K562 (cell line): ENCODE measurements around the gene CBX2. TPM values are rescaled to one million over a fixed set of nuclear protein-coding genes. Genes with fewer than 3 reads are reported as not detected.

Experiments
- ASH1L ChIP-seq: fragments of 450-650 bp; IDR thresholded peaks from 2 replicates; pipeline ENCODE4 v1.6.1; 2018; ENCODE audit warnings: borderline replicate concordance, mild to moderate bottlenecking, low read depth; ENCODE audit not compliant: partially characterized antibody
- ATF1 ChIP-seq, 2 experiments: fragments of 450-650 bp in 1 of 2; IDR thresholded peaks; 2 replicates each; pipeline ENCODE4 v1.6.1; 2016; ENCODE audit warnings: missing compliant biosample characterization in 1 of 2, missing genetic modification characterization in 1 of 2
- CBFB ChIP-seq: sonication (generic); formaldehyde crosslinking; IDR thresholded peaks from 2 replicates; pipeline ENCODE4 v1.4.0; 2020; ENCODE audit warnings: mild to moderate bottlenecking, missing genetic modification reagents
- CBX8 ChIP-seq: fragments of 200-600 bp; sonication (generic); IDR thresholded peaks from 2 replicates; pipeline ENCODE4 v1.6.1; 2012; ENCODE audit warnings: borderline replicate concordance, mixed run types, low read depth, mild to moderate bottlenecking, moderate library complexity, mixed read lengths, low read length, control low read depth, inconsistent platforms; ENCODE audit not compliant: poor library complexity, severe bottlenecking; ENCODE audit errors: extremely low read depth
- CC2D1A ChIP-seq: fragments of 450-650 bp; IDR thresholded peaks from 2 replicates; pipeline ENCODE4 v1.6.1; 2017; ENCODE audit warnings: mild to moderate bottlenecking
- CCNT2 ChIP-seq: IDR thresholded peaks from 2 replicates; pipeline ENCODE4 v1.6.1; 2011; ENCODE audit warnings: borderline replicate concordance, low read depth, mild to moderate bottlenecking, moderate library complexity, mixed read lengths, low read length; ENCODE audit not compliant: insufficient read length; ENCODE audit errors: extremely low read depth
- DIDO1 ChIP-seq: fragments of 450-650 bp; IDR thresholded peaks from 2 replicates; pipeline ENCODE4 v1.6.1; 2016; ENCODE audit warnings: low read depth, missing biosample characterization, missing genetic modification characterization
- GATAD2B ChIP-seq: fragments of 450-650 bp; IDR thresholded peaks from 2 replicates; pipeline ENCODE4 v1.6.1; 2017; ENCODE audit warnings: mild to moderate bottlenecking, borderline replicate concordance
- HOXB6 ChIP-seq: fragments of 250-450 bp; sonication (Bioruptor Pico); IDR thresholded peaks from 2 replicates; pipeline ENCODE4 v1.5.1; 2022; ENCODE audit warnings: mild to moderate bottlenecking, borderline replicate concordance
- IRF9 ChIP-seq: fragments of 450-650 bp; IDR thresholded peaks from 2 replicates; pipeline ENCODE4 v1.6.1; 2016; ENCODE audit warnings: missing biosample characterization, missing genetic modification characterization
- KAT8 ChIP-seq: fragments of 450-650 bp; IDR thresholded peaks from 2 replicates; pipeline ENCODE4 v1.6.1; 2016; ENCODE audit warnings: low read depth, mild to moderate bottlenecking
- KDM5B ChIP-seq: fragments of 200-600 bp; sonication (generic); IDR thresholded peaks from 2 replicates; pipeline ENCODE4 v1.6.1; 2012; ENCODE audit warnings: low read depth, mild to moderate bottlenecking, moderate library complexity, low read length, control low read depth, inconsistent platforms; ENCODE audit not compliant: insufficient replicate concordance
- NFIC ChIP-seq: fragments of 450-650 bp; IDR thresholded peaks from 2 replicates; pipeline ENCODE4 v1.6.1; 2017; ENCODE audit warnings: mild to moderate bottlenecking, inconsistent platforms
- NR2C2 ChIP-seq, 2 experiments: fragments of 200-800 bp in 1 of 2; sonication (Bioruptor generic) in 1 of 2; sonication (generic) in 1 of 2; formaldehyde crosslinking in 1 of 2; IDR thresholded peaks; 2 replicates each; pipeline versions ENCODE4 v1.6.1 to v1.8.0; 2016 to 2022; ENCODE audit warnings: mild to moderate bottlenecking in 1 of 2, missing compliant biosample characterization in 1 of 2, missing genetic modification characterization in 1 of 2, missing genetic modification reagents in 1 of 2
- NR3C1 ChIP-seq: sonication (generic); formaldehyde crosslinking; IDR thresholded peaks from 2 replicates; pipeline ENCODE4 v1.8.1; 2022; ENCODE audit warnings: missing genetic modification reagents
- POLR2AphosphoS5 ChIP-seq: IDR thresholded peaks from 2 replicates; pipeline ENCODE4 v1.6.1; 2011; ENCODE audit warnings: mild to moderate bottlenecking, low read depth, low read length, moderate library complexity; ENCODE audit not compliant: control insufficient read depth, insufficient read depth
- RBM15 ChIP-seq: fragments of 200-400 bp; formaldehyde crosslinking; IDR thresholded peaks from 2 replicates; pipeline ENCODE4 v1.6.1; 2018; ENCODE audit warnings: mild to moderate bottlenecking, low read length, moderate library complexity; ENCODE audit not compliant: insufficient read depth
- SAP30 ChIP-seq: fragments of 200-600 bp; sonication (generic); IDR thresholded peaks from 2 replicates; pipeline ENCODE4 v1.6.1; 2012; ENCODE audit warnings: borderline replicate concordance, low read depth, mild to moderate bottlenecking, moderate library complexity, low read length, control low read depth, inconsistent platforms; ENCODE audit not compliant: insufficient read depth, poor library complexity, severe bottlenecking
- THRAP3 ChIP-seq: fragments of 450-650 bp; IDR thresholded peaks from 2 replicates; pipeline ENCODE4 v1.6.1; 2016; ENCODE audit warnings: mild to moderate bottlenecking, inconsistent platforms, borderline replicate concordance
- TRIM24 ChIP-seq, 2 experiments: fragments of 450-650 bp; IDR thresholded peaks; 2 replicates each; pipeline ENCODE4 v1.6.1; 2016
- ZBED1 ChIP-seq: IDR thresholded peaks from 2 replicates; pipeline ENCODE4 v1.6.1; 2014
- ZBTB9 ChIP-seq: fragments of 450-650 bp; formaldehyde crosslinking; IDR thresholded peaks from 2 replicates; pipeline ENCODE4 v1.4.0; 2020; ENCODE audit warnings: mild to moderate bottlenecking, moderate library complexity
- ZNF140 ChIP-seq: fragments of 250-450 bp; sonication (Bioruptor Pico); IDR thresholded peaks from 2 replicates; pipeline ENCODE4 v1.8.0; 2021; ENCODE audit warnings: moderate library complexity, mild to moderate bottlenecking, inconsistent platforms
- ZNF174 ChIP-seq: fragments of 250-450 bp; sonication (Bioruptor Pico); IDR thresholded peaks from 2 replicates; pipeline ENCODE4 v1.4.0; 2020; ENCODE audit warnings: mild to moderate bottlenecking
- ZNF212 ChIP-seq: fragments of 450-650 bp; formaldehyde crosslinking; IDR thresholded peaks from 2 replicates; pipeline ENCODE4 v1.4.0; 2020; ENCODE audit warnings: mild to moderate bottlenecking
- ZNF384 ChIP-seq: IDR thresholded peaks from 2 replicates; pipeline ENCODE4 v1.6.1; 2012; ENCODE audit warnings: low read depth, low read length, improper control_type of control experiment
- ZNF668 ChIP-seq: fragments of 250-450 bp; sonication (Bioruptor Pico); IDR thresholded peaks from 2 replicates; pipeline ENCODE4 v1.8.0; 2022; ENCODE audit warnings: mild to moderate bottlenecking, inconsistent platforms
- polyA plus RNA-seq, 8 experiments: library from polyadenylated mRNA; depleted of rRNA in 4 of 8; stranded (reverse) in 5 of 8; unstranded in 3 of 8; fragments of >200 nt; fragmentation: Nextera tagmentation in 2 of 8; fragmentation: Illumina TruSeq in 1 of 8; extraction: Ambion mirVana in 2 of 8; extraction: Trizol in 1 of 8; gene quantifications; 2 replicates each; pipeline versions ENCODE4 v1.2.1 to v1.2.3, GENCODE V29; 2011 to 2014; ENCODE audit warnings: inconsistent platforms in 1 of 8, missing spikeins in 1 of 8
- total RNA-seq, 7 experiments: library from RNA; depleted of rRNA in 6 of 7; stranded (reverse); fragments of >200 nt in 6 of 7; fragmentation: Illumina TruSeq in 2 of 7; extraction: Trizol in 2 of 7; gene quantifications; 2 replicates each; pipeline versions ENCODE4 v1.2.1 to v1.2.3, GENCODE V29; 2011 to 2021; ENCODE audit warnings: low replicate concordance in 1 of 7

Gene CBX2
- total and polyA plus RNA-seq, 9 of the 15 experiments (the other 6 are each of a cell fraction or from before 2014, with no cell fraction given), result 0.66 to 26.9 (median 13.9) TPM

- TF ChIP-seq CBFB (CRISPR knock-in tag) (no peak), ASH1L (peak; percentile 73), SAP30 (no peak), NFIC (no peak), CC2D1A (no peak), ZNF140 (no peak), TRIM24 (IDR thresholded peaks at IDR 0.05) (0 out of 4 replicates have a peak, but pooled peaks of 1 of the 2 experiments have one; percentile 22), ZNF668 (no peak), ZNF212 (no peak), NR2C2 (CRISPR knock-in tag; IDR thresholded peaks at IDR 0.05) (no peak), NR2C2 (tag; IDR thresholded peaks at IDR 0.05) (peak; percentile 37; the same call in 1 of the 2 replicates), ZNF174 (CRISPR knock-in tag) (no peak), KDM5B (peak; percentile 80), CBX8 (no peak), ATF1 (CRISPR knock-in tag; IDR thresholded peaks at IDR 0.05) (peak; percentile 42; the same call in 1 of the 2 replicates), ATF1 (tag; IDR thresholded peaks at IDR 0.05) (peak; percentile 95), THRAP3 (no peak), RBM15 (no peak), GATAD2B (no peak), HOXB6 (CRISPR knock-in tag) (no peak), ZBTB9 (0 out of 2 replicates have a peak, but pooled peaks have one; percentile 40), ZNF384 (no peak), IRF9 (no peak), CCNT2 (peak; percentile 63), ZBED1 (no peak), DIDO1 (tag) (no peak), NR3C1 (CRISPR knock-in tag) (no peak), POLR2AphosphoS5 (peak; percentile 32; the same call in 1 of the 2 replicates), KAT8 (no peak)
Observed at GRCh38 chr17:79796763-79797491, 19.0 kb downstream of the CBX2 start, which contains the start of gene CBX8 (continued).
